HG03280 (cell line): Measurements from ENCODE around the gene STAM.
A peak's percentile ranks its signal among the peaks of the same experiment; 100 is the strongest.

Experiments
- ATAC-seq: cut with Tn5 transposase; IDR thresholded peaks from one replicate; pipeline ENCODE4 v1.9.1; 2021; ENCODE audit warnings: mild to moderate bottlenecking, moderate library complexity; ENCODE audit not compliant: unreplicated experiment

The STAM gene

DNA sequence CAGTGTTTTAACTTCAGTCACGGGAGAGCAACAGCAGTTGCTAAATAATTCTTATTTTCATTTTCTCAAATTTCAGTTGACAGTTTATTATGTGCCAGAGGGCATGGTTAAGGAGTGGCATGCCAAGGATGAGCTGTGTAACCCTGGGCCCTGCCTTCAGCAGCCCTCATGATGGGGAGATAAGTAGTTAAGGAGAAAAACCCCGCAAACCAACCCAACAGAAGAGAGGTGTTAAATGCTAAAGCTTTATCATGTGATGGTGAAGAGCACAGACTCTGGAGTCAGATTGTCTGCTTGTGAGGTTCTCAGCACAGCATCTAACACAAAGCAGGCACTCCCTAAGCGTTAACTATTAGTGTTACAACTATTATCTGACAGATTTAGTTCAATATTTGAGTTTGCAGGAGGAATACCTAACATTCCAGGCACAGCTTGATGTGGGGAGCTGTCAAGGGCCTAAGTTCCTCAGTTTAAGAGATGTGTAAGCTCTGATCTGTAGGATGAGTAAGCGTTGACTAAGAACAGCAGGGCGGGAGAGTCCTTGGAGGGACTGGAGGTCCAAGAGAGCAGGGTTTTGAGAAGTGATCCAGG, 29.6 kb downstream of the STAM start:
- ATAC-seq: no peak

DNA sequence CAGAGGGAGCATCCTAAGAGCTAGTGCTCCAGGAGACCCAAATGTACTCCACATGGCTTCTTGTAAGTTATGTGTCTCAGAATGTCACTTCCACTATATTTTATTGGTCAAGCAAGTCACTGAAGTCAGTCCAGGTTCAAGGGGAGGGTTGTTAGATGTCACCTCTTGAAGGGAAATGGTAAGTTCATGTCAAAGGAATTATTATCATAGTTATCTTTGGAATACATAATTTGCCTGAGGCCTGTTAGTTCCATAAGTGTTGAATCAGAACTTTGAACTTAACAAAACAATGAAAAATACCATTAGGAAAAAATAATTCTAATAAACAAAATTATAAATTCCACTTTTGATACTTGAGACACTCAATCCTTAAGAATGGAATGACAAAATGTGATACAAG, 30.6 kb downstream of the STAM start:
- ATAC-seq: no peak

DNA sequence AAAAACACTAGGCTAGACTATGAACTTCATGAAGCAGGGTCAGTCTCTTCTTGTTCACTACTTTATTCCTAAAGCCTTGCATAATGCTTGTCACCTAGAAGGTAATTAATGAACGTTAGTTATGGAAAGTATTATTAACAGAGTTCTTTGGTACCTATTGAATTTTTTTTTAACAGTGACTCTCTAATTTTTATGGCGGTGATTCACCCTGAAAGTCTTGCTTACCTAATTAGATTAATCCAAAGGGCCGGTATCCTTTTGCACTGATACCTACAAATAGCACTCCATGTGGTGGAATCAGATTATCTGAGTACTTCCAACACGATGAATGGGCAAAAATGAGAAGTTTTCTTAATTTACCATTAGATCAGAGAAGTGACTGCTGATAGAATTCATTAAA, 31.7 kb downstream of the STAM start:
- no peak for ATAC-seq

DNA sequence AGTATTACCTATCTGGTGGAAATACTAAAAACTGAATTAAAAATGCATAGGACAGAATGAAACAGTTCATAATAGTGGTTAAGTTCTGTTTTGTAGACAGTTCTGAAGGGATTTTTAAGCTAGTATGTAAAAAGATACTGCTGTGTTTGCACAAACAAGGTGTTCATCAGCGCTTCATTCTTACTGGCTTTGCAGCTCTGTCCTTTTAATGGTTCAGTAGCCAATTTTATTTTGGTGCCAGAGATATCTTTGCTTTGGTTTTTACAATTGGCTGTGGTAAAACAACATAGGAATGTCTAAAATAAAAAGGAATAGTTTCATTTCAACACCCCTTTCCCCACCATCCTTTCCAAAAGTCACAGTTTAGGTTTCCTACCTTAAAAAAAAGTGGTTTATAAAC, 33.0 kb downstream of the STAM start:
- ATAC-seq: no peak

DNA sequence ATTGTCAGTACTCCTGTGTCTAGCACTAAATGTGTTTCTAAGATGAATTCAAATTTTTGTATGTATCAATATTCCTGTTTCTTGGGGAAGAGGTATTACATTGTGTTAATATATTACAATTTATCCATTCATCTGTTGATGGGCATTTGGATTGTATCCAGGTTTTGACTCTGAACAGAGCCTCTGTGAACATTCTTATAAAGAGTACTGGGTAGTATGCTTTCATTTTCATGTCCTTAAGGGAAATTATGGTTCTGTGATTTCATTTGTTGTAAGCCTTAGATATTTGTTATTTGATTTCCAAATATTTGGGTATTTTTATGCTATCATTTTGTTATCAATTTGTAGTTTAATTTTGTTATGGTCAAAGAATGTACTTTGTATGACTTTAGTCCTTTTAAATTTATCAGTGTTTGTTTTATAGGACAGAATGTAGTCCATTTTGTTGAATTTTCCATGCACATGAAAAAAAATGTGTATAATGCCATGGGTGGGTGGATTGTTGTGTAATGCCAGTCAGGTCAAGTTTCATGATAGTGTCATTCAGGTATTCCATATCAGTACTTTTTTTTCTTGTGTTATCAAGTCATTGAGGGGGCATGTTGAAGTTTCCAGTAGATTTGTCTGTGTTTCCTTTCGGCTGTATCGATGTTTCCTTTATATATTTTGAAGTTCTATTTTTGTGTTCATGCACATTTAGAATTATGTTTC, 38.4 kb downstream of the STAM start:
- no peak for ATAC-seq

DNA sequence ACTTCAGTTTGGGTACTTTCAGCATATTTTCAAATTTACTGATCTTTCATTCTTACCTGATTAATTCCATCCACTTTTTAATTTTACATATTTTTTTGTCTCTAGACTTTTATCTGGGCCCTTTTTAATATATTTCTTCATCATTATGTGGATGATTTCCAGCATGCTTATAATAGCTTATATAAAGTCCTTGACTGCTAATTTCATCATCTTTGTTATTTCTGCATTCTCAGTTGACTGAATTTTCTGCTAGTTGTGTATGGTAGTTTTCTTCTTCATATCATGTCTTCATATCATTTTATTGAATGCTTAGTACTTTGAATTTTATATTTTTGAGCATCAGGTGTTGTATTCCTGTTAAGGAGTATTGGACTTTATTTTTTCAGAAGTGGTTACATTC, 39.6 kb downstream of the STAM start:
- ATAC-seq: no peak

DNA sequence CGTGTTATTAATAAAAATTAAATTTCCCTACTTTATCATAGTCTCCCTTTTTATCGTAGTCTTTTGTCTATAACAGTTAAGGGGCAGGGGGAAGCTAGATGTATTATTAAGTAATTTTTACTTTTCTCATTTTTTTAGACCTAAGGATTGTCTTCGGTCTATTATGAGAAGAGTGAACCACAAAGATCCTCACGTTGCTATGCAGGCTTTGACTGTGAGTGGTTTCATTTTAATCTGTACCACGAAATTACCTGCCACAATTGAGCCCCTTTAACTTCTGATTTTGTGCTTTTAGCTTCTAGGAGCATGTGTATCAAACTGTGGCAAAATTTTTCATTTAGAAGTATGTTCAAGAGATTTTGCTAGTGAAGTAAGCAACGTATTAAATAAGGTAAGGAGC, 40.6 kb downstream of the STAM start:
- no peak for ATAC-seq

DNA sequence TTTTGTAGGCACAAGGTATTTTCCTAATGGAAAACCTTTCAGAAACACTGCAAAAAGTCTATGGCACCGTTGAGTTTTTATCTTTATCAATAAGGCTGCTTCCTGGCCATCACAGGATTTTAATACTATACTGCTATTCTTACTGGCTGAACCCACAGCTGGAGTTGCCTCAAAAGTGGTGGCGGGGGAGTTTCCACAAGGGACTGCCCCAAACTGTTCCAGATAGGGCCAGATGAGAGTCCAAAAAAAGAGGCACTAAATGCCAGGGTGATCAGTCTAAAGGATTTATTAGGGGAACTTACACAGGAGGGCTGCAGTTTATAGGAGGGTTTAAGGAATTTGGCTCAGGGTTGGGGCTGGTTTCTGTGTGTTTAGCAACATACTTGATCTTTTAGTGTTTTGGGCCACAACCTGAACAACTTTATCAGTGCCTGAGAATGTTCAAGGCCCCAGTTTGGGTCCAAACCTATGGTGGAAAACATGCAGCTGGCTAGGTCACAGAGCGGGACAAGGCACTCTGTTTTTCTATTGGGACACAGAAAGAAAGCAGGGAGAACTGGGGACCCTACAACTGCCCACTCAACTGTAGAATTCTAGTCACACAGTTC, 41.4 kb downstream of the STAM start:
- ATAC-seq: peak; percentile 55

DNA sequence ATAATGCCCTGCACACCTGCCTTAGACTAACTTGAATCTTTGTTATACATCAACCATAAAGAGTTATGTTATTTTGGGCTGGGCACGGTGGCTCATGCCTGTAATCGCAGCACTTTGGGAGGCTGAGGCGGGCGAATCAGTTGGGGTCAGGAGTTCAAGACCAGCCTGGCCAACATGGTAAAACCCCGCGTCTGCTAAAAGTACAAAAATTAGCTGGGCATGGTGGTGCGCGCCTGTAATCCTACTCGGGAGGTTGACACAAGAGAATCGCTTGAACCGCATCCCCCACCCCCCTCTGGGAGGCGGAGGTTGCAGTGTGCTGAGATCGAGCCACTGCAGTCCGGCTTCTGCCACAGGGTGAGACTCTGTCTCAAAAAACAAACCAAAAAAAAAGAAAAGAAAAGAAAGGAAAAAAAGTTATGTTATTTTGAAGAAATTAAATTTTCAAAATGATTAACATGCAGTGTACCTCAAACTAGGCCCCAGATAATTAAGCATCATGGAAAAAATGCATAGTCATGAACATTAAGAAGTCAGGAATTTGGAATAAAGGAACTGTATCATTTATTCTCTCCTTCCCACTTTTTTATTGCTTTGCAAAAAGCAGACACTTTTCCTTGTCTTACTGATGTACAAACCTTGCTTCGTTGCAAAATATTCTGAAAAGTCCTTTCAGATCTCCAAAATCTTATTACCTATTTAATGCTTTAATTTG, 43.3 kb downstream of the STAM start:
- no peak for ATAC-seq

DNA sequence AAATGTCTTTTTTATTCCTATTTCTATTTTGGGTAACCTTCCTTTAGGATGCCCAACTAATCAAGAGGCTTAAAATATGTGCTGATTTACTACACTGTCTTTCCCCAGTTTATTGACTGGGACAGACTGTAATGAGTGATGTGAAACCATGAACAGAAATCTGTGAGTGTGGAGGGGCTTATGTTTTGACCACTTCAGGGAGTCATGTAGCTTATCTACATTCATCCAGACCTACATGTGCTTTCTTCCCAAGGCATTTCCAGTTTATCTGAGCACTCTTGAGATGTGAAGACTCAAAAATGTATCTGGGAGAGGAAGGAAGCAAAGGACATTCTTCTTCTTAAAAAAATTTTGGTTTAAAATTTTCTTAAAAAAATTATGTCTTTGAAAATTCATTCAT, 45.2 kb downstream of the STAM start:
- ATAC-seq: no peak

DNA sequence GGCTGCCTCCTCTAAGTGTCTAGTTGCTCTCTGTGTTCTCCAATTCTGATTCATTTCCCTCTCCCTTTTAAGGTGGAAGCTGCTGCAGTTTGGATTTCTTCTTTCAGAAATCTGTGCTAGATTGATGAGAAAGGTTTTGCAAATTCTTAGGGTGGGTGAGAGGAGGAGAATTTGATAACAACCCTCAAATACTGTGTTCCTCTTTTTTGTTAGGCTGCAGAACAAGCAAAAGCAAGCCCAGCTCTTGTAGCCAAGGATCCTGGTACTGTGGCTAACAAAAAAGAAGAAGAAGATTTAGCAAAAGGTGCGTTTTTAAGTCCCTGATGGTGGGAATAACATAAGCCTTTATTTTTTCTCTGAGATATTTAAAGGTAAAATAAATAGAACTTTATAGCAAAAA, 49.1 kb downstream of the STAM start:
- ATAC-seq: no peak

DNA sequence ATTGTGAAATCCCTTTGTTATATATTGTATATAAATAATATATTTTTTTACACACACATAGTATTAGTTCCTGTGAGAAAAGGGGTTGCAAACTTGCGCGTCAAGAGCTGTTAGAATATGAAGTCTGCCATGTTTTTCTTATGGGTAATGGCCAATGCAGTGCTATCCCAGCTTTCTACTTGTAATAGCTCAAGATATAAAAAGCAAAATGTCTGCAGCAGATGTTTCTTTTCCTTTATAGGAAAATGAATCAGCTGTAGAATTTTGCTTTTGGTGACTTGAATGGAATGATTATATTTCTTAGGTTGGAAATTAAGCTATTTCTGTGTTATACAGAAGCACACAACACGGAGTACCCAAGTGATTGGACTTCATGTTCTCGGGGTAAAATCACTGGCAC, 54.7 kb downstream of the STAM start:
- no peak for ATAC-seq

DNA sequence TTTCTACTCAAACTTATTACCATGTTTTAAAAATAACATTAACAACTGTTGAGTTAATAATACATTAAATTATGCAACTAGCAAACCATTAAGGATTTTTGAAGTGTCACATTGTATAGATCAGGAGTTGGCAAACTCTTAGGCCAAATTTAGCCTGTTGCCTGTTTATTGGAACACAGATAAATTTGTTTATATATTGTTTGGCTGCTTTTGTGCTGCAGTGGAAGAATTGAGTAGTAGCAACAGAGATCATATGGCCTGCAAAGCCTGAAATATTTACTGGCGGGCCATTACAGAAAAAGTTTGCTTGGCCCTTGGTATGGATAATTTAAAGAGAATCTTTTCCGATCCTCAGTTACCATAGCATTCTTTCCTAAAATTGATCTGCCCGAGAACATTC, 57.4 kb downstream of the STAM start:
- ATAC-seq: no peak

DNA sequence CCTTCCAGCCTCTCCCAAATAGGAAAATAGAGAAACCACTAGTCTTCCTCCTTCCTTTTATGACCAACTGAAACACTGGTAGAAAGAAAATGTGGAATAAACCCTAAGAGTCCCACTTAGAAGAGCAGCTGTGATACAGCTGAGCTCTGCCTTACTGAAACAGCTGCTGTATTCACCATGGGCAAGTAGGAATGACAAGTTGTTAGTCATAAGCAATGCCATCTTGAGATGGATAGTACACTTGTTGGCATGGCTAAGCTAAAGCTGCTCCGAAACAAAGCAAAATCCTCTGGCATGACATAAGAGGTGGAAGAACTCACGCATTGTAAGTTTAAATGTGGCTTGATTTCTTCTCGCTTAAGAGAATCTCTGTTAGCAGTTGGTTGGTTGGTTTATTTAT, 59.8 kb downstream of the STAM start:
- ATAC-seq: no peak

DNA sequence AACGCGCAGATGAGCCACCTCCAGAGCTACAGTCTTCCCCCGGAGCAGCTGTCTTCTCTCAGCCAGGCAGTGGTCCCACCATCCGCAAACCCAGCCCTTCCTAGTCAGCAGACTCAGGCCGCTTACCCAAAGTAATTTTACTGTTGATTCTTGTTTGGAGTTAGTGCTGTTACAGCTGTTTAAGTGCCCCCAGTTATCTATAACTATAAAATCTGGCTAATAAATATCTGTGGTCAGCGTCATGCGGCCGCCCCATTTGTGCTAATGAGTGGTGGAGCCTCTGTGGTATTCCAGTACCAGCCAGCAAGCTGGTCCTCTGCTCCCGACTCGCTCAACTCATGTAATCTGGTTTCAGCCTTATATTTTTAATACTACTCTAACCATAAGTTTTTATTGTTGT, 64.9 kb downstream of the STAM start:
- no peak for ATAC-seq

DNA sequence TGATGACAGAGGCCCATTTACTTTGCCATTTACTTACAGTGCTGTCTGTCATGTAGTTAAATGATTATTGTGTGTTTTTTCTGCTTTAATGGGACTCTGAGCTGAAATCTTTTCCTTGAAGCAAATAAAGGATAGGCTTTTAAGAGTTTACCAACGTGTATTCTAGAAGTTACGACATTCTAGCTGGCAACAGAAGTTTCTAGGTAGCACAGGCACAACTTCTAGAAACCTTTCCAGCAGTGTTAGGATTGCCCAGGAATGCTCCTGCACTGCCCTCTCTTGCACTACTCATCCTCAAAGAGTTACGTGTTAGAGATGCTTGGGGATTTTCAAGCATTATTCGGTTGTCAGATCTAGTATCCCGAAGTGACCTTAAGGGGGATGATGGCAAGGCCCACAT, 65.5 kb downstream of the STAM start:
- no peak for ATAC-seq

DNA sequence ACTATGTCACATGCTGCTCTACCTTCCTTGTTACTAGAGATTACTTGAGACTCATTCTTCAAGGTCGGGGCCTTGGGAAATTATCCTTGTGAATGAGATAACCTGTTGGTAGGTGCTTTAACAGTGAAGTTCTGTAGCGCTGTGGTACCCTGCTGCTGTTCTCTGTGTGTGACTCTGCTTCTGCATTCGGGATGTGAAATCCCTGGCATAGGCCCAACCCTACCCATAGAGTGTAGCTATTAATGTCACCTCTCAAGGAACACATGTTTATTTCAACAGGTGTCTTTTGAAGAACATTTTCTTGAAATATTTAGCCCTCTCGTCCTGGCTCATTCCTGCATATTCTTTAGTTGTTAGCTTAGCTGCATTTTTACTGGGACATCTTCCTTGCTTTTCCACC, 66.2 kb downstream of the STAM start:
- ATAC-seq: no peak

DNA sequence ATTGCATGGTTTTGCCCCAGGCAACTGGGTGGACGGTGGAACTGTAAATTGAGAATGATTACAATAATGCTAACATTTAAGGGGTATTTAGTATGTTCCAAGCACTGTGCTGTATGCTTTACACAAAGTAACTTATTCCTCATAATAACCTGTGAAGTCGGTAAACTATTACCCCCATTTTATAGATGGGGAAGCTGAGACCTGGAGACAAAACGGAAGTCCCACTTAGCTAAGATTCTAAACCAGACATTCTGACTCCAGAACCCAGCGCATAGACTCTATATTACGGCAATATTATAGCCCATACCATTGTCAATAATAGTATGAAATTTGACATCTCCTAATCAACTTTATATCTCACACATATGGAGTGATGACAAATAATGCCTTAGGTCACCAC, 68.1 kb downstream of the STAM start:
- ATAC-seq: no peak

DNA sequence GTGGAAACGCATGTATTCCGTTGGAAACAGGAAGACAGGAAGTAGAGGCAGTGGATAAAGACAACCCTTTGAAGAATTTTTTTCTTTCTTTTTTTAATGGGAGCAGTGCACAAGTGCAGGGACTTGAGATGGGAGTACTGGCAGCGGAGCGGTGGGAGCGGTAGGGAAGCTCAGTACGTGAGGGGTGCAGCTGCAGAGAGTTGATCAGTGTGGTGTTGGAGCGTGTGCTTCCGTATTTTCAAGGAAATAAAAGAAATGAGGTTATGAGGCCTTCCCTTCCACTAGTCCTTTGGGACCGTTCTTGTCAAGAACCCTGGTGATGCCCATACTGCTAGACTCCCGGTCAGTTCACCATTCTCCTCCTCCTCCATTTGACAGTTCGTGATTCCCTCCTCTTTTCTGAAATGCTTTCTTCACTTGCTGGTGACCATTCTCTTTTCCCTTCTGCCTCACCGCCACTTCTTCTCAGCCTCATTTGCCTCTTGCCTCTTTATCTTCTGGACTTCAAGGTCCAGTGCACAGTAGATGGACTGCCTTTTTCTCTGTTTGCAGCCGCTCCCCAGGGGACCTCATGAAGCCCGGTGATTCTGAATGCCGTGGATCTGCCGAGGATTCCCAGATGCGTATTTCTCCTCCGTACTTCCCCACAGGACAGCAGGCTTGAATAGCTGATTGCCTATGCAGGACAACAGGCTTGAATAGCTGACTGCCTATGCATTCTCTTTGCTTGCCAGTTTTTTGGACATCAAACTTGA, 68.9 kb downstream of the STAM start:
- no peak for ATAC-seq

DNA sequence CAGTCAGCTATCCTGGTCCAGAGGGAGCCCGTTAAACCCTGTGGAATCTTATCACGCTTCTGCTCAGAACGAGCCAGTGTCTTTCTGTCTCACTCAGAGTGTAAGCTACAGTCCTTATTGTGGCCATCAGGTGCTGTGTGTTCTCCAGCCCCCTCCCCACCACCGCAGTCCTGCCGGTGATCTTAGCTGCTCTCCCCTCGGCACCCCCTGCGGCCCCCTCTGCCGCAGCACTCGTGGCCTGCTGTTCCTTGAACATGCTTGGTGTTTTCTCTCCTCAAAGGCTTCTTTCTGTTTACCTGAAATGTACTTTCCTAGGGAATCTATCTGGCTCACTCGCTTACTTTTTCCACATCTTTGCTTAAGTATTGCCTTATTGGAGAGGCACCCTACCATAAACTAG, 69.8 kb downstream of the STAM start:
- ATAC-seq: no peak

DNA sequence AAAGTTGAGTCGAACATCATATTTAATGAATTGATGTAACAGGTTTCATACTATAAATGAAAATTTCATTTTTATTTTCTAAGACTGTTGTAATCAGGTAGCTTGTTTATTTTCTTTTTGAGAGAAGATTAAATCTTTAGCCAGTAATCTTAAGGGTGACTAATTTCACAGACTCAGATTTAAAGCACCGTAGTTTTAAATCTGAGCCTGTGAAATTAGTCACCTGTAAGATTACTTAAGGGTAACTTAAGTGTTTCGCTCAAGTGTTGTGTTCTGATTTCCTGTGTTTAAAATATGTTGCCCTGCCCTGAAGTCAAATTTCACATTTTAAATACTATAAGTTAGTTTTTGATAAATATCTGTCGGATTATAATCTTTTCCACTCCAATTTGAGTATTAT, 72.2 kb downstream of the STAM start:
- no peak for ATAC-seq
